ENCODE results near the gene PDP2.

GRCh38 chr16:66886321-66886720 lies 6.0 kb downstream of the PDP2 start:
- TF ChIP-seq CTCF (IDR thresholded peaks at IDR 0.05; ENCODE audit: poor library complexity, severe bottlenecking) (no peak), SMC3 (conservative IDR thresholded peaks at IDR 0.05; ENCODE audit: poor library complexity) (no peak)
